Activated CD8-positive, alpha-beta T cell treated with anti-CD3 and anti-CD28 coated beads for 36 hours (primary cell): ENCODE measurements around the gene PKDCC. TPM values are rescaled to one million over a fixed set of nuclear protein-coding genes. Genes with fewer than 3 reads are reported as not detected.
"Not testable (repeated sequence)": the region's sequence is repeated elsewhere in the genome, so short reads cannot be mapped to it uniquely, and the experiment has no call there.

Experiments used
- ATAC-seq: fragments of 200-7000 bp; cut with Tn5 transposase; one replicate; pipeline ENCODE4 v1.10.0; 2021; ENCODE audit warnings: mild to moderate bottlenecking, moderate library complexity
- CTCF ChIA-PET: fragments of 350-600 bp; sonication (Branson Sonifier 250); formaldehyde crosslinking; loops from one replicate; lab custom pipeline; 2021; ENCODE audit warnings: antibody characterized with exemption; lab: Charles Lee
- POLR2A ChIA-PET: fragments of 350-600 bp; sonication (Branson Sonifier 250); formaldehyde crosslinking; loops from one replicate; lab custom pipeline; 2021; ENCODE audit warnings: antibody characterized with exemption; lab: Charles Lee
- DNase-seq: peaks from one replicate; pipeline ENCODE4 v3.0.0-alpha.2; 2020
- H3K27ac Mint-ChIP-seq: one replicate; pipeline ENCODE4 v1.8.0; 2021; ENCODE audit warnings: mild to moderate bottlenecking, mixed read lengths
- H3K27me3 Mint-ChIP-seq: one replicate; pipeline ENCODE4 v1.8.0; 2021; ENCODE audit warnings: mixed read lengths
- H3K36me3 Mint-ChIP-seq: one replicate; pipeline ENCODE4 v1.8.0; 2021; ENCODE audit warnings: low read depth, mixed read lengths
- H3K4me1 Mint-ChIP-seq: one replicate; pipeline ENCODE4 v1.8.0; 2021; ENCODE audit warnings: low read depth, mixed read lengths
- H3K4me3 Mint-ChIP-seq: one replicate; pipeline ENCODE4 v1.8.0; 2021; ENCODE audit warnings: mild to moderate bottlenecking, moderate library complexity, mixed read lengths
- H3K9me3 Mint-ChIP-seq: one replicate; pipeline ENCODE4 v1.8.0; 2021; ENCODE audit warnings: mixed read lengths
- CTCF ChIP-seq: fragments of 200-600 bp; IDR thresholded peaks from one replicate; pipeline ENCODE4 v1.8.0; 2022; ENCODE audit warnings: antibody characterized with exemption, mild to moderate bottlenecking
- intact Hi-C: fragments of 100-400 bp; cut with micrococcal nuclease; formaldehyde crosslinking; loops from one replicate; pipeline ENCODE4 v1.10.0; 2022
- total RNA-seq, 2 experiments: library from RNA; stranded (reverse); gene quantifications; one replicate each; pipeline ENCODE4 v1.2.3, GENCODE V29; 2021

Gene PKDCC
- total RNA-seq, 2 experiments from 2014 or later, result not detected

- CTCF ChIA-PET, result interaction anchor here (1.0 kb wide), 1 partner anchor 23 kb away, joined by 3 read pairs; no protein-coding TSS in a partner anchor
Observed at GRCh38 chr2:42064417-42064942, 16.7 kb downstream of the PKDCC start.

GRCh38 chr2:42065753-42066152 is 17.9 kb downstream of the PKDCC start:
- intact Hi-C loops, H3K9me3 Mint-ChIP-seq, H3K36me3 Mint-ChIP-seq, DNase-seq, ATAC-seq, H3K4me1 Mint-ChIP-seq, H3K27me3 Mint-ChIP-seq, H3K4me3 Mint-ChIP-seq, POLR2A ChIA-PET, H3K27ac Mint-ChIP-seq, CTCF ChIA-PET: not testable (repeated sequence)

More at GRCh38 chr2:42064417-42064942, 16.7 kb downstream of the PKDCC start:
- intact Hi-C loops, result no loop called here
- ATAC-seq, result no peak
- Mint-ChIP-seq H3K27me3 (peaks cover 6% of the 10 kb centered on the region), H3K9me3 (no peaks in the 10 kb centered on the region), H3K4me1 (no peaks in the 10 kb centered on the region), H3K27ac (no peak overlapping the region), H3K36me3 (no peaks in the 10 kb centered on the region), H3K4me3 (no peak overlapping the region)
- POLR2A ChIA-PET, result no interaction called here
- no peak for DNase-seq
- no peak for TF ChIP-seq CTCF

- intact Hi-C loops, DNase-seq, H3K9me3 Mint-ChIP-seq, ATAC-seq, H3K4me3 Mint-ChIP-seq, H3K27ac Mint-ChIP-seq, H3K36me3 Mint-ChIP-seq, POLR2A ChIA-PET, H3K4me1 Mint-ChIP-seq, H3K27me3 Mint-ChIP-seq: not testable (repeated sequence)
- CTCF ChIA-PET, result interaction anchor here (0.6 to 0.7 kb wide), 2 partner anchors 198 to 1411 kb away, joined by 3 read pairs; no protein-coding TSS in a partner anchor
Observed at GRCh38 chr2:42067001-42067400, 19.2 kb downstream of the PKDCC start.

GRCh38 chr2:42067521-42067920 is 19.7 kb downstream of the PKDCC start:
- intact Hi-C loops, result no loop called here
- no peaks in the 10 kb centered on the region for H3K9me3 Mint-ChIP-seq
- DNase-seq, result no peak
- no peaks in the 10 kb centered on the region for H3K4me1 Mint-ChIP-seq
- ChIA-PET POLR2A (no interaction called here), CTCF (no interaction called here)
- H3K27me3 Mint-ChIP-seq, result peaks cover 6% of the 10 kb centered on the region
- no peak for TF ChIP-seq CTCF
- H3K27ac Mint-ChIP-seq, result no peak overlapping the region
- no peaks in the 10 kb centered on the region for H3K36me3 Mint-ChIP-seq
- no peak for ATAC-seq
- H3K4me3 Mint-ChIP-seq, result no peak overlapping the region

GRCh38 chr2:42068571-42069178 is 20.9 kb downstream of the PKDCC start:
- ChIA-PET CTCF (interaction anchor here (0.7 to 1.3 kb wide), 2 partner anchors 175 to 197 kb away, joined by 3 read pairs; no protein-coding TSS in a partner anchor), POLR2A (no interaction called here)
- Mint-ChIP-seq H3K27ac (no peak overlapping the region), H3K4me1 (no peaks in the 10 kb centered on the region), H3K27me3 (peaks cover 6% of the 10 kb centered on the region), H3K9me3 (no peaks in the 10 kb centered on the region), H3K4me3 (no peak overlapping the region), H3K36me3 (no peaks in the 10 kb centered on the region)
- intact Hi-C loops, result no loop called here
- no peak for DNase-seq
- no peak for ATAC-seq
- no peak for TF ChIP-seq CTCF

GRCh38 chr2:42069568-42069967 is 21.7 kb downstream of the PKDCC start:
- CTCF ChIA-PET, result interaction anchor here (1.2 to 1.3 kb wide), 2 partner anchors 16 to 176 kb away, joined by 3 read pairs; no protein-coding TSS in a partner anchor
- no peak for ATAC-seq
- no peak for TF ChIP-seq CTCF

More at GRCh38 chr2:42069568-42069967, 21.7 kb downstream of the PKDCC start:
- no peaks in the 10 kb centered on the region for H3K9me3 Mint-ChIP-seq
- intact Hi-C loops, result no loop called here
- peaks cover 6% of the 10 kb centered on the region for H3K27me3 Mint-ChIP-seq
- no peaks in the 10 kb centered on the region for H3K4me1 Mint-ChIP-seq
- H3K4me3 Mint-ChIP-seq, result no peak overlapping the region
- POLR2A ChIA-PET, result no interaction called here
- no peak for DNase-seq
- H3K27ac Mint-ChIP-seq, result no peak overlapping the region
- no peaks in the 10 kb centered on the region for H3K36me3 Mint-ChIP-seq
